B cell (primary cell): ENCODE results near the gene GHR. TPM values are rescaled to one million over a fixed set of nuclear protein-coding genes. Genes with fewer than 3 reads are reported as not detected.

Experiments used
- ATAC-seq: fragments of 200-7000 bp; cut with Tn5 transposase; one replicate; pipeline ENCODE4 v1.10.0; 2021; ENCODE audit warnings: low read depth, mild to moderate bottlenecking, moderate number of reproducible peaks, moderate library complexity
- CTCF ChIA-PET: fragments of 350-600 bp; sonication (Branson Sonifier 250); formaldehyde crosslinking; loops from one replicate; lab custom pipeline; 2021; ENCODE audit warnings: antibody characterized with exemption, inconsistent platforms; lab: Charles Lee
- POLR2A ChIA-PET: fragments of 350-600 bp; sonication (Branson Sonifier 250); formaldehyde crosslinking; loops from one replicate; lab custom pipeline; 2021; ENCODE audit warnings: antibody characterized with exemption; lab: Charles Lee
- DNase-seq: peaks from one replicate; pipeline ENCODE4 v3.0.0; 2013
- H2AFZ ChIP-seq: 2 replicates; pipeline ENCODE4 v1.6.1; 2012; ENCODE audit warnings: mild to moderate bottlenecking, low read depth, low read length; ENCODE audit not compliant: insufficient read depth, poor library complexity, severe bottlenecking
- H3K27ac ChIP-seq, 2 donors: 1 replicate in 1 of 2; 2 replicates in 1 of 2; pipeline ENCODE4 v1.5.1; 2012 to 2013; ENCODE audit warnings: low read length in 2 of 2, mild to moderate bottlenecking in 2 of 2, moderate library complexity in 1 of 2
- H3K27me3 ChIP-seq, 4 experiments: fragments of 200-600 bp in 1 of 4; sonication (generic) in 1 of 4; replicated peaks in 1 of 4; 1 replicate in 2 of 4; 2 replicates in 2 of 4; pipeline versions ENCODE4 v1.6.1 to v1.7.0; 2013 to 2016; ENCODE audit warnings: low read length in 3 of 4, mild to moderate bottlenecking in 2 of 4, mixed read lengths in 1 of 4, moderate library complexity in 1 of 4; ENCODE audit not compliant: insufficient read depth in 4 of 4, control insufficient read depth in 3 of 4; ENCODE audit errors: control extremely low read depth in 1 of 4
- H3K36me3 ChIP-seq, 2 experiments: replicated peaks in 1 of 2; 1 replicate in 1 of 2; 2 replicates in 1 of 2; pipeline versions ENCODE4 v1.6.1 to v1.7.1; 2013; ENCODE audit warnings: low read length in 1 of 2; ENCODE audit not compliant: insufficient read depth in 2 of 2, control insufficient read depth in 1 of 2; ENCODE audit errors: control extremely low read depth in 1 of 2, extremely low read depth in 1 of 2
- H3K4me1 ChIP-seq, 2 donors: fragments of 200-600 bp in 1 of 2; sonication (generic) in 1 of 2; 1 replicate in 1 of 2; 2 replicates in 1 of 2; pipeline versions ENCODE4 v1.5.1 to v1.6.1; 2013 to 2017; ENCODE audit warnings: low read length in 2 of 2; ENCODE audit not compliant: control insufficient read depth in 2 of 2, insufficient read depth in 2 of 2
- H3K4me2 ChIP-seq: replicated peaks from 2 replicates; pipeline ENCODE3; 2012; ENCODE audit warnings: mild to moderate bottlenecking, low read depth, low read length; ENCODE audit not compliant: poor library complexity, severe bottlenecking
- H3K4me3 ChIP-seq, 5 experiments: fragments of 200-600 bp in 1 of 5; sonication (generic) in 1 of 5; 1 replicate in 3 of 5; 2 replicates in 2 of 5; pipeline versions ENCODE4 v1.5.1 to v1.7.0; 2011 to 2016; ENCODE audit warnings: low read length in 4 of 5, mild to moderate bottlenecking in 4 of 5, low read depth in 2 of 5, control low read depth in 1 of 5, moderate library complexity in 1 of 5; ENCODE audit not compliant: insufficient read depth in 1 of 5; ENCODE audit errors: control extremely low read depth in 1 of 5, extremely low read depth in 1 of 5
- H3K79me2 ChIP-seq: fragments of 200-600 bp; sonication (generic); one replicate; pipeline ENCODE4 v1.6.0; 2016; ENCODE audit warnings: low read length; ENCODE audit not compliant: control insufficient read depth, insufficient read depth
- H3K9ac ChIP-seq: fragments of 200-600 bp; sonication (generic); 2 replicates; pipeline ENCODE4 v1.6.1; 2017; ENCODE audit warnings: mild to moderate bottlenecking, low read length, moderate library complexity
- H3K9me3 ChIP-seq, 3 donors: one replicate each; pipeline versions ENCODE4 v1.6.1 to v1.7.1; 2013; ENCODE audit warnings: low read length in 2 of 3; ENCODE audit not compliant: control insufficient read depth in 2 of 3, insufficient read depth in 1 of 3; ENCODE audit errors: control extremely low read depth in 1 of 3
- H4K20me1 ChIP-seq: 2 replicates; pipeline ENCODE4 v1.6.0; 2012; ENCODE audit warnings: mild to moderate bottlenecking, low read length; ENCODE audit not compliant: insufficient read depth, control insufficient read depth, poor library complexity, severe bottlenecking
- H3K27ac Mint-ChIP-seq: one replicate; pipeline ENCODE4 v1.8.0; 2021; ENCODE audit warnings: mixed read lengths
- H3K27me3 Mint-ChIP-seq: one replicate; pipeline ENCODE4 v1.8.0; 2021; ENCODE audit warnings: mixed read lengths
- H3K4me1 Mint-ChIP-seq: one replicate; pipeline ENCODE4 v1.8.0; 2021; ENCODE audit warnings: mixed read lengths
- H3K4me3 Mint-ChIP-seq: one replicate; pipeline ENCODE4 v1.8.0; 2021; ENCODE audit warnings: mixed read lengths
- H3K9me3 Mint-ChIP-seq: one replicate; pipeline ENCODE4 v1.8.0; 2022; ENCODE audit warnings: mixed read lengths; ENCODE audit not compliant: insufficient read depth
- CTCF ChIP-seq: fragments of 200-600 bp; IDR thresholded peaks from one replicate; pipeline ENCODE4 v1.8.0; 2022; ENCODE audit warnings: antibody characterized with exemption, mild to moderate bottlenecking
- EZH2 ChIP-seq: IDR thresholded peaks from 2 replicates; pipeline ENCODE4 v1.6.1; 2012; ENCODE audit warnings: borderline replicate concordance, low read depth, mild to moderate bottlenecking, moderate library complexity, low read length; ENCODE audit not compliant: insufficient read depth, poor library complexity, severe bottlenecking
- WGBS: methylation state at CpG from one replicate; pipeline ENCODE4 v1.1.5; 2013; ENCODE audit warnings: missing lambda C conversion rate; ENCODE audit not compliant: insufficient coverage; 5-methylcytosine and 5-hydroxymethylcytosine counted together
- intact Hi-C: fragments of 100-400 bp; cut with micrococcal nuclease; formaldehyde crosslinking; loops from one replicate; pipeline ENCODE4 v1.10.0; 2022
- polyA plus RNA-seq: library from polyadenylated mRNA; depleted of rRNA; stranded (reverse); fragments of >200 nt; gene quantifications from 2 replicates; pipeline ENCODE4 v1.2.3, GENCODE V29; 2012
- total RNA-seq, 2 donors: library from RNA; stranded (reverse); fragments of 120-200 nt in 1 of 2; gene quantifications; 1 replicate in 1 of 2; 2 replicates in 1 of 2; pipeline versions ENCODE4 v1.2.3 to v1.2.4, GENCODE V29; 2013 to 2022

GHR gene
- total and polyA plus RNA-seq, 2 donors (not counting 1 experiment from before 2014, with no cell fraction given), result not detected

- no peak overlapping the region for H3K27ac Mint-ChIP-seq
- POLR2A ChIA-PET, result no interaction called here
- Histone ChIP-seq H3K4me2 (no peak overlapping the region), H3K36me3 (no peaks in the 10 kb centered on the region), H3K9me3 (no peaks in the 10 kb centered on the region), H3K79me2 (no peaks in the 10 kb centered on the region), H3K27me3 (peaks cover 0 to 5% (median 2%) of the 10 kb centered on the region in 4 experiments), H3K4me3 (no peak overlapping the region), H3K4me1 (no peaks in the 10 kb centered on the region), H3K9ac (no peak overlapping the region), H4K20me1 (no peaks in the 10 kb centered on the region), H3K27ac (no peak overlapping the region), H2AFZ (no peak overlapping the region)
- TF ChIP-seq EZH2 (no peak), CTCF (no peak)
- DNase-seq (no peak), ATAC-seq (no peak)
- WGBS, result no CpG with 5 or more reads among the region's 4 CpGs
- H3K27me3 Mint-ChIP-seq, result peaks cover 20% of the 10 kb centered on the region
- H3K9me3 Mint-ChIP-seq, result no peaks in the 10 kb centered on the region
- CTCF ChIA-PET, result interaction anchor here (1.3 kb wide), 1 partner anchor 15 kb away, joined by 3 read pairs; no protein-coding TSS in a partner anchor
- intact Hi-C loops, result no loop called here
- H3K4me1 Mint-ChIP-seq, result peaks cover 1% of the 10 kb centered on the region
- H3K4me3 Mint-ChIP-seq, result no peak overlapping the region
These were observed 218.2 kb downstream of the GHR start for GRCh38 chr5:42641336-42642005.

GRCh38 chr5:42642006-42642405 lies 218.8 kb downstream of the GHR start:
- H3K9me3 ChIP-seq, result no peaks in the 10 kb centered on the region
- H3K4me3 ChIP-seq, result no peak overlapping the region
- H3K4me1 Mint-ChIP-seq, result peaks cover 3% of the 10 kb centered on the region
- no peak overlapping the region for H3K4me2 ChIP-seq
- H4K20me1 ChIP-seq, result no peaks in the 10 kb centered on the region
- CTCF ChIA-PET, result no interaction called here
- no peak for ATAC-seq
- H3K27me3 Mint-ChIP-seq, result peaks cover 20% of the 10 kb centered on the region
- H3K4me3 Mint-ChIP-seq, result no peak overlapping the region
- TF ChIP-seq EZH2 (no peak), CTCF (no peak)
- no peak overlapping the region for H3K27ac ChIP-seq
- no peaks in the 10 kb centered on the region for H3K4me1 ChIP-seq
- no peaks in the 10 kb centered on the region for H3K36me3 ChIP-seq
- H3K9ac ChIP-seq, result no peak overlapping the region
- no peak overlapping the region for H2AFZ ChIP-seq
- H3K27me3 ChIP-seq, result peaks cover 0 to 5% (median 2%) of the 10 kb centered on the region in 4 experiments
- no peaks in the 10 kb centered on the region for H3K9me3 Mint-ChIP-seq
- no peak overlapping the region for H3K27ac Mint-ChIP-seq
- DNase-seq, result no peak
- intact Hi-C loops, result no loop called here
- 86% methylated on average over 1 of the region's 4 CpGs for WGBS
- no peaks in the 10 kb centered on the region for H3K79me2 ChIP-seq
- POLR2A ChIA-PET, result no interaction called here
